Astrocyte (in vitro differentiated cells and primary cell): Measurements from ENCODE around the gene HOXB6. TPM values are rescaled to one million over a fixed set of nuclear protein-coding genes. Genes with fewer than 3 reads are reported as not detected.
A peak's percentile ranks its signal among the peaks of the same experiment; 100 is the strongest.

Source experiments
- DNase-seq: peaks from one replicate; pipeline ENCODE4 v3.0.0-alpha.2; 2010; ENCODE audit warnings: low read depth
- FAIRE-seq: peaks from 2 replicates; lab custom pipeline; 2011; peaks lifted over from hg19 to GRCh38; lab: Jason Lieb, UNC
- H2AFZ ChIP-seq: 2 replicates; pipeline ENCODE4 v1.6.0; 2012; ENCODE audit warnings: low read depth, low read length, inconsistent platforms
- H3K27ac ChIP-seq: 2 replicates; pipeline ENCODE4 v1.5.1; 2011; ENCODE audit warnings: low read depth, low read length, inconsistent platforms
- H3K27me3 ChIP-seq: 2 replicates; pipeline ENCODE4 v1.6.0; 2011; ENCODE audit warnings: low read length, inconsistent platforms; ENCODE audit not compliant: insufficient read depth
- H3K36me3 ChIP-seq: 2 replicates; pipeline ENCODE4 v1.5.1; 2011; ENCODE audit warnings: low read length, inconsistent platforms; ENCODE audit not compliant: insufficient read depth
- H3K4me1 ChIP-seq: 2 replicates; pipeline ENCODE4 v1.5.1; 2011; ENCODE audit warnings: low read length, inconsistent platforms; ENCODE audit not compliant: insufficient read depth
- H3K4me2 ChIP-seq: 2 replicates; pipeline ENCODE4 v1.6.0; 2012; ENCODE audit warnings: low read length, inconsistent platforms
- H3K4me3 ChIP-seq: 2 replicates; pipeline ENCODE4 v1.5.1; 2011; ENCODE audit warnings: low read depth, mild to moderate bottlenecking, low read length, inconsistent platforms; ENCODE audit not compliant: insufficient read depth
- H3K79me2 ChIP-seq: 2 replicates; pipeline ENCODE4 v1.6.0; 2012; ENCODE audit warnings: mild to moderate bottlenecking, low read length, inconsistent platforms; ENCODE audit not compliant: insufficient read depth
- H3K9ac ChIP-seq: 2 replicates; pipeline ENCODE4 v1.6.0; 2012; ENCODE audit warnings: mild to moderate bottlenecking, low read length, inconsistent platforms
- H3K9me3 ChIP-seq: 2 replicates; pipeline ENCODE4 v1.5.1; 2012; ENCODE audit warnings: low read depth, mild to moderate bottlenecking, low read length, inconsistent platforms; ENCODE audit not compliant: insufficient read depth
- H4K20me1 ChIP-seq: 2 replicates; pipeline ENCODE4 v1.6.0; 2012; ENCODE audit warnings: low read length, inconsistent platforms; ENCODE audit not compliant: insufficient read depth
- H3K27ac Mint-ChIP-seq: one replicate; pipeline ENCODE4 v1.8.0; 2021; ENCODE audit warnings: mild to moderate bottlenecking, mixed read lengths; ENCODE audit not compliant: unreplicated experiment
- H3K27me3 Mint-ChIP-seq: one replicate; pipeline ENCODE4 v1.8.0; 2021; ENCODE audit warnings: low read depth, mixed read lengths; ENCODE audit not compliant: unreplicated experiment
- H3K36me3 Mint-ChIP-seq: one replicate; pipeline ENCODE4 v1.8.0; 2021; ENCODE audit warnings: low read depth, mixed read lengths; ENCODE audit not compliant: unreplicated experiment
- H3K4me1 Mint-ChIP-seq: one replicate; pipeline ENCODE4 v1.8.0; 2021; ENCODE audit warnings: low read depth, mixed read lengths; ENCODE audit not compliant: unreplicated experiment
- H3K4me3 Mint-ChIP-seq: one replicate; pipeline ENCODE4 v1.8.0; 2021; ENCODE audit warnings: mild to moderate bottlenecking, moderate library complexity, mixed read lengths; ENCODE audit not compliant: unreplicated experiment
- H3K9me3 Mint-ChIP-seq: one replicate; pipeline ENCODE4 v1.8.0; 2021; ENCODE audit warnings: mild to moderate bottlenecking, mixed read lengths; ENCODE audit not compliant: unreplicated experiment
- CTCF ChIP-seq: IDR thresholded peaks from 2 replicates; pipeline ENCODE4 v1.5.1; 2011; ENCODE audit warnings: low read depth, mild to moderate bottlenecking, inconsistent platforms, low read length, moderate library complexity; ENCODE audit not compliant: insufficient read depth
- EZH2 ChIP-seq: IDR thresholded peaks from 2 replicates; pipeline ENCODE4 v1.6.1; 2012; ENCODE audit warnings: mild to moderate bottlenecking, low read length, inconsistent platforms; ENCODE audit not compliant: insufficient read depth
- total RNA-seq: library from RNA; stranded (reverse); gene quantifications from 2 replicates; pipeline ENCODE4 v1.2.1, GENCODE V29; 2021

Gene HOXB6
- total RNA-seq, 1 donor from 2014 or later: not detected

- Mint-ChIP-seq H3K27ac (no peak overlapping the region), H3K4me3 (no peak overlapping the region), H3K9me3 (peaks cover 28% of the 10 kb centered on the region), H3K36me3 (peaks cover 3% of the 10 kb centered on the region), H3K27me3 (peaks cover 64% of the 10 kb centered on the region), H3K4me1 (no peaks in the 10 kb centered on the region)
- H3K36me3 ChIP-seq: no peaks in the 10 kb centered on the region
- TF ChIP-seq CTCF: no peak
- peak; percentile 65 for TF ChIP-seq EZH2
- H3K27ac ChIP-seq: peak overlapping the region; percentile 77
- no peaks in the 10 kb centered on the region for H3K9me3 ChIP-seq
- peak overlapping the region; percentile 81 for H3K9ac ChIP-seq
- H2AFZ ChIP-seq: no peak overlapping the region
- FAIRE-seq: no peak
- H3K4me3 ChIP-seq: peak overlapping the region; percentile 58
- peaks cover 4% of the 10 kb centered on the region for H4K20me1 ChIP-seq
- peaks cover 88% of the 10 kb centered on the region for H3K27me3 ChIP-seq
- H3K4me1 ChIP-seq: peaks cover 13% of the 10 kb centered on the region
- DNase-seq: no peak
- peak overlapping the region; percentile 80 for H3K4me2 ChIP-seq
- H3K79me2 ChIP-seq: peaks cover 75% of the 10 kb centered on the region
These were observed 27.3 kb downstream of the HOXB6 start for GRCh38 chr17:48577330-48577945.

- DNase-seq (peak; percentile 87), FAIRE-seq (no peak)
- no peaks in the 10 kb centered on the region for H3K36me3 ChIP-seq
- peaks cover 4% of the 10 kb centered on the region for H4K20me1 ChIP-seq
- Mint-ChIP-seq H3K4me3 (no peak overlapping the region), H3K9me3 (peaks cover 25% of the 10 kb centered on the region), H3K27me3 (peaks cover 58% of the 10 kb centered on the region), H3K4me1 (no peaks in the 10 kb centered on the region), H3K27ac (no peak overlapping the region), H3K36me3 (peaks cover 3% of the 10 kb centered on the region)
- peaks cover 17% of the 10 kb centered on the region for H3K4me1 ChIP-seq
- H3K9ac ChIP-seq: peak overlapping the region; percentile 81
- H3K27me3 ChIP-seq: peaks cover 89% of the 10 kb centered on the region
- peak overlapping the region; percentile 58 for H3K4me3 ChIP-seq
- TF ChIP-seq EZH2: peak; percentile 30
- TF ChIP-seq CTCF: no peak
- no peak overlapping the region for H2AFZ ChIP-seq
- no peaks in the 10 kb centered on the region for H3K9me3 ChIP-seq
- peak overlapping the region; percentile 77 for H3K27ac ChIP-seq
- H3K79me2 ChIP-seq: peaks cover 80% of the 10 kb centered on the region
- H3K4me2 ChIP-seq: peak overlapping the region; percentile 80
These were observed 28.1 kb downstream of the HOXB6 start for GRCh38 chr17:48576479-48577309.
